Gastroesophageal sphincter (tissue), 3 donors: Measurements from ENCODE around the gene DAPK2.

Experiments used
- CTCF ChIP-seq, 4 experiments: fragments of 200-600 bp in 2 of 4; fragments of 450-650 bp in 2 of 4; sonication (generic) in 1 of 4; IDR thresholded peaks; one replicate each; pipeline ENCODE4 v1.5.1; 2017 to 2019; ENCODE audit warnings: antibody characterized with exemption in 4 of 4, mild to moderate bottlenecking in 2 of 4, moderate library complexity in 2 of 4
- EP300 ChIP-seq: sonication (generic); formaldehyde crosslinking; IDR thresholded peaks from one replicate; pipeline ENCODE4 v1.6.1; 2017; ENCODE audit warnings: antibody characterized with exemption, mild to moderate bottlenecking
- POLR2AphosphoS5 ChIP-seq: sonication (generic); formaldehyde crosslinking; IDR thresholded peaks from one replicate; pipeline ENCODE4 v1.6.1; 2017; ENCODE audit warnings: antibody characterized with exemption

DNA sequence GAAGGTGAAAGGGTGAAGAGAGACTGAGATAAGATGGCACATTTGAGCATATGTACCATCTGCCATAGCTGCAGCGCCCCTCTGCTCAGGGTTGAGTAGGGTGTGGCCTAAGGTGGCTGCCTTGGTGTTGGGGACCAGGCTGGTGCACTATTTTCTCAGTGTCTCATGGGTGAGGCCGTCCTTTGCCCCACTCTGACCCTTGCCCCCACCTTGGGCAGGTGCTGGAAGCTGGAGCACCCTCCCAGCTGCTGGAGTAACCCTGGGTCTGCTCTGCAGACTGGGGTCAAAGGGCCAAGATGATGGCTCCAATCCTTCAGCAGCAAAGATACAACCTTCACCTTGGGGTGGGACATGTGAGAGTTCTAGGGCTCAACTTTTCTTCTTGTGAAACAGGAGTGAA is 69.2 kb downstream of the DAPK2 start:
- TF ChIP-seq CTCF (IDR thresholded peaks at IDR 0.05) (no peak), POLR2AphosphoS5 (no peak), EP300 (no peak)
